Lower lobe of right lung (tissue), 2 donors: ENCODE measurements around the gene OR51Q1. TPM values are rescaled to one million over a fixed set of nuclear protein-coding genes. Genes with fewer than 3 reads are reported as not detected.

Experiments used
- ATAC-seq, 2 donors: fragments of 200-7000 bp; cut with Tn5 transposase; one replicate each; pipeline ENCODE4 v1.9.1; 2020 to 2022; ENCODE audit warnings: mild to moderate bottlenecking in 2 of 2, moderate library complexity in 2 of 2
- DNase-seq: peaks from one replicate; pipeline ENCODE4 v3.0.0-alpha.2; 2020
- H3K27ac ChIP-seq: fragments of 200-600 bp; one replicate; pipeline ENCODE4 v1.8.0; 2022
- H3K27me3 ChIP-seq: fragments of 200-600 bp; one replicate; pipeline ENCODE4 v1.8.0; 2022; ENCODE audit warnings: low read depth
- H3K36me3 ChIP-seq: fragments of 200-600 bp; one replicate; pipeline ENCODE4 v1.8.0; 2022; ENCODE audit warnings: mild to moderate bottlenecking
- H3K4me1 ChIP-seq: fragments of 200-600 bp; one replicate; pipeline ENCODE4 v1.8.0; 2022
- H3K4me3 ChIP-seq: fragments of 200-600 bp; one replicate; pipeline ENCODE4 v1.8.0; 2022; ENCODE audit warnings: mild to moderate bottlenecking
- H3K9me3 ChIP-seq: fragments of 200-600 bp; one replicate; pipeline ENCODE4 v1.8.0; 2022
- CTCF ChIP-seq: fragments of 200-600 bp; IDR thresholded peaks from one replicate; pipeline ENCODE4 v1.8.0; 2022; ENCODE audit warnings: antibody characterized with exemption, mild to moderate bottlenecking
- intact Hi-C: fragments of 100-400 bp; cut with DNase I; formaldehyde crosslinking; loops from one replicate; pipeline ENCODE4 v1.11.0; 2022
- total RNA-seq: library from RNA; stranded (reverse); fragmentation: NEBNext Ultra II Directional; extraction: Animal tissue kit (Norgen Biotek cat#: 25700); gene quantifications from one replicate; pipeline ENCODE4 v1.2.1, GENCODE V29; 2021
- donor health status: DM: no; HTN: yes; CAD: no; lungs with severe emphysema.

OR51Q1 gene
- total RNA-seq, 1 donor from 2014 or later: not detected

DNA sequence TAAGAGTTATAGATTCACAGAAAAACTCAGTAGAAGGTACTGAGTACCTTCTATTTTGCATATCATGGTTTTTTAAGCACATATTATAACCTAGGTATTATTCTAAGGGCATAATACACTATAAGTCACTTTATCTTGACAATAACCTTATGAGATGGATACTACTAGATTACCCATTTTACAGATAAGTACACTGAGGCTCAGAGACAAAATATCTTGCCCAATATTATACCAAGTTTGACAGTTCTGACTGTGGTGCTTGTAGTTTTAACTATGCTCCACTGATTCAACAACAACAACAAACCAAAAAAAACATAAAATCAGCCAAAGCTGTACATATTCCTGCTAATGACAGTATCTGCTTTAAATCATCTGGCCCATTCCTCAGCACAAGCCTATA, 27.8 kb upstream of the OR51Q1 start:
- no peak for ATAC-seq
- no peak for TF ChIP-seq CTCF
- H3K36me3 ChIP-seq: no peaks in the 10 kb centered on the region
- no peak for DNase-seq
- H3K27ac ChIP-seq: no peak overlapping the region
- no peak overlapping the region for H3K4me3 ChIP-seq
- no peaks in the 10 kb centered on the region for H3K4me1 ChIP-seq
- H3K9me3 ChIP-seq: no peaks in the 10 kb centered on the region
- no peaks in the 10 kb centered on the region for H3K27me3 ChIP-seq
- intact Hi-C loops: no loop called here

GRCh38 chr11:5398936-5399335, 23.0 kb upstream of the OR51Q1 start:
- no peaks in the 10 kb centered on the region for H3K36me3 ChIP-seq
- H3K4me3 ChIP-seq: no peak overlapping the region
- DNase-seq (no peak), ATAC-seq (no peak)
- intact Hi-C loops: no loop called here
- no peaks in the 10 kb centered on the region for H3K27me3 ChIP-seq
- no peak overlapping the region for H3K27ac ChIP-seq
- no peaks in the 10 kb centered on the region for H3K9me3 ChIP-seq
- no peak for TF ChIP-seq CTCF
- H3K4me1 ChIP-seq: no peaks in the 10 kb centered on the region

DNA sequence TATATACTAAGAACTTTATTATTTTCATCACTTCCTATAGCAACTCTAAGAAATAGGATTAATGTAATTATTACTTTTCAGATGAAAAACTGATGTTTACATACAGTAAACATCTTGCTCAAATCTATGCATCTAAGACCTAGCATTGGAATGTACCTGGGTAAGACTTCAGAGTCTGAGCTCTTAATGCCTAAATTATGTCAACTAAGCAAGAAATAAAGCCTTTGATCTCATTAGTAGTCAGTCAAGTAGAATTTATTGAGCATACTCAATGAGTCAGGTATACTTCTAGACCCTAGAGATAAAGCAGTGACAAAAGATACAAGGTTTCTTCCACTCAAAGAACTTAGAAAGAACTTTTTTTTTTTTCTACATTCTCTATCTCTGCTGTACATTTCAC, 16.7 kb upstream of the OR51Q1 start:
- no peaks in the 10 kb centered on the region for H3K27me3 ChIP-seq
- no peak for TF ChIP-seq CTCF
- DNase-seq (no peak), ATAC-seq (no peak)
- no peaks in the 10 kb centered on the region for H3K36me3 ChIP-seq
- H3K27ac ChIP-seq: no peak overlapping the region
- no peak overlapping the region for H3K4me3 ChIP-seq
- intact Hi-C loops: no loop called here
- no peaks in the 10 kb centered on the region for H3K4me1 ChIP-seq
- no peaks in the 10 kb centered on the region for H3K9me3 ChIP-seq

DNA sequence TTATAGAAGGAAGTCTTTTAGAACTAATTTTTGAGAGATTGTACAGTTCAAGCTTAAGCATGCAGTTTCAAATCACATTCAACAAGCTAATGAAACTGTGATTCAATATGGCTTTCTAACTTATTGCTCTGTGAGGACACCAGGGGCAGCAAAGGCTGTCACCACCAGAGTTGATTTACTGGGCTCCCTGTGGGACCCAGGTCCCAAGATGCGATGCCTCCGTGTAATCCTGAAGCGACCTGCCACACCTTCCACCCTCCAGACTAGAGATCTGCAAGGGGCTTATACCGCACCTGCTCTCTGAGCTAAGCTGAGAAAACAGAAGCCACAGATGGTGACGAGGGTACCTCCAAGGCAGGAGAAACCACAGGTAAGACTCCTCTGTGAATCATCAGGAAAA, 918 bp upstream of the OR51Q1 start:
- Histone ChIP-seq H3K27ac (no peak overlapping the region), H3K9me3 (no peaks in the 10 kb centered on the region), H3K4me1 (no peaks in the 10 kb centered on the region), H3K4me3 (no peak overlapping the region), H3K27me3 (no peaks in the 10 kb centered on the region), H3K36me3 (no peaks in the 10 kb centered on the region)
- no peak for ATAC-seq
- intact Hi-C loops: no loop called here
- DNase-seq: no peak
- no peak for TF ChIP-seq CTCF

DNA sequence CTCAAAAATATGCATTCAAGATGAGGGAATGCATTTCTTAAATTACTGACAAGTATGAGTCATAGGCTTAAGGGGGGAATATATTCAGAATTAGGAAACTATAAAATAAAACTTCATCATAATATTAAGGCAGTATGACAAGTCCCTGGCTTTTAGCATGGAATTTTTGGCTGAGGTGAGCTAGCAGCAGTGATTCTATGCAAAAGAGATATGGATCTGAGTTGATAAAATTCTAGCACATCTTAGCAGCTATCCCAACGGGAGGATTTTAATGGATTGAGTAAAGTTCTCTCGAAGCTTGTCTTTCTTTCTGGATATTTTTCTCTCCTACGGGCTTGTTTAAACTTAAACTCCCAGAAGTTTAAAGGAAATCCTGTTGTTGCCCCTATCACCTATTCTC, 1.2 kb downstream of the OR51Q1 start:
- Histone ChIP-seq H3K27ac (no peak overlapping the region), H3K36me3 (no peaks in the 10 kb centered on the region), H3K27me3 (no peaks in the 10 kb centered on the region), H3K9me3 (no peaks in the 10 kb centered on the region), H3K4me1 (no peaks in the 10 kb centered on the region), H3K4me3 (no peak overlapping the region)
- ATAC-seq: no peak
- no peak for TF ChIP-seq CTCF
- DNase-seq: no peak
- intact Hi-C loops: no loop called here

- H3K27me3 ChIP-seq: no peaks in the 10 kb centered on the region
- no peak within 1 kb of the TSS for H3K4me3 ChIP-seq
- no peaks in the 10 kb centered on the region for H3K4me1 ChIP-seq
- H3K9me3 ChIP-seq: no peaks in the 10 kb centered on the region
- no peak for DNase-seq
- H3K36me3 ChIP-seq: no peaks in the 10 kb centered on the region
- H3K27ac ChIP-seq: no peak within 1 kb of the TSS
- ATAC-seq: no peak
- no peak for TF ChIP-seq CTCF
- intact Hi-C loops: no loop called here
Observed at GRCh38 chr11:5441414-5441813, 19.5 kb downstream of the OR51Q1 start, which contains the start of gene OR51I1. TSS of gene OR51I1 (minus strand) at chr11:5441514. CDS start at chr11:5441514, 0 bp downstream.
